Measurements from ENCODE around the gene PRSS21.

Gene PRSS21

DNA sequence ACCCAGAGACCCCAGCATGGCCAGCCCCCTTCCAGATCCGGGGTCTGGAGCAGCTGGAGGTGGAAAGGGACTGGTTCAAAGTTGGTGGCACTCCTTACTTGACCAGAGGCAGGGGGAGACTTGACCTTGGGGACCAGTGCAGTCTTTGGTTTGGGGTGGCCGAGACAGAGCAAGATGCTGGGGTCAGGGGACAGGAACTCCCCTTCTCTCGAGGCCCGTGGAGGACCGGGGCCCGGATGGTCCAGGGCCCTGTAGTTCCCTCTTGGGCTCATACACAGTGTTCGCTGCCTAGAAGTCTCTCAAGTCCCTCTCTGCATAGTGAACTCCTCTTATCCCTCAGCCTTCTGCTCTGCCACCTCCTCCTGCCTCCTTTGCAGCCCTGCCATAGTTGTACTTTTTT is 29.1 kb upstream of the PRSS21 start:
- H3K4me3 Mint-ChIP-seq = no peak overlapping the region
- ATAC-seq (no peak), DNase-seq (ENCODE audit: low spot score in 2 of 2) (no peak)
- no peaks in the 10 kb centered on the region for H3K9me3 Mint-ChIP-seq
- peaks cover 24% of the 10 kb centered on the region for H3K4me1 Mint-ChIP-seq
- H3K36me3 Mint-ChIP-seq = no peaks in the 10 kb centered on the region
- no peak overlapping the region for H3K27ac Mint-ChIP-seq

DNA sequence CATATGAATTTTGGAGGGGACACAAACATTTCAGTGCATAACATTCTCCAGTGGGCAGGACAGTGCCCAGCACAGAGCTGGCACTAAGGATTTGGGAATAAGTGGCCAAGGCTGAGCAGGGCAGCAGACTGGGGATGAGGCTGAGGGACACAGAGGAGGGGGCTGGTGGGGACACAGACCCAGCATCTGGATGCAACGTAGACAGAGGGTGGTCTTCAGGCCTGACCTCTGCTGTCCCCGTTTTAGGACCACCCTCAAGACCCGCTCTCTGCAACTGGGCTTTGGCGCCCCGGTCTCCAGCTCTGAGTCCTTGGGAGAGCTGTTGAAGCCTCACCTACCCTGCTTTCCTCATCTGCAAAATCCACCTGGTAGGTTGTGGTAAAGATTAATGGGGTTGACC is 26.4 kb upstream of the PRSS21 start:
- ATAC-seq = no peak
- Mint-ChIP-seq H3K4me1 (peaks cover 16% of the 10 kb centered on the region), H3K9me3 (no peaks in the 10 kb centered on the region), H3K27ac (no peak overlapping the region), H3K36me3 (no peaks in the 10 kb centered on the region), H3K4me3 (no peak overlapping the region)
- no peak for DNase-seq (ENCODE audit: low spot score in 2 of 2)

DNA sequence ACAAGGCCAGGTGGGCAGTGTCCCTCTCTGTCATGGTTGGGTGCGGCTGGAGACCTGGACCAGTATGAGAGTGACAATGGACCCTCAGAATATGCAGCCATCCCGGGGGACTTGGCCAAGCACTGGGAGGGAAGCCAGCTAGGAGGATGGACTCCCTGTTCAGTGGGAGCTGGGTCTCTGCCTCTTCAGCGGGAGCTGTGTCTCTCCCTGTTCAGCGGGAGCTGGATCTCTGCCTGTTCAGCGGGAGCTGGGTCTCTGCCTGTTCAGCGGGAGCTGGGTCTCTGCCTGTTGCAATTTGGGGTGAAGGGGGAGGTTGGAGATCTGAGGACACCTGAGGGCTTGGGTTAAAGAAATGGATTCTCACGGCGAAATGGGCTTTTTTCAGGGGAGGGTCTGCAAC is 25.9 kb upstream of the PRSS21 start:
- DNase-seq (ENCODE audit: low spot score in 2 of 2) (no peak), ATAC-seq (no peak)
- Mint-ChIP-seq H3K4me1 (peaks cover 11% of the 10 kb centered on the region), H3K27ac (no peak overlapping the region), H3K4me3 (no peak overlapping the region), H3K36me3 (no peaks in the 10 kb centered on the region), H3K9me3 (no peaks in the 10 kb centered on the region)

DNA sequence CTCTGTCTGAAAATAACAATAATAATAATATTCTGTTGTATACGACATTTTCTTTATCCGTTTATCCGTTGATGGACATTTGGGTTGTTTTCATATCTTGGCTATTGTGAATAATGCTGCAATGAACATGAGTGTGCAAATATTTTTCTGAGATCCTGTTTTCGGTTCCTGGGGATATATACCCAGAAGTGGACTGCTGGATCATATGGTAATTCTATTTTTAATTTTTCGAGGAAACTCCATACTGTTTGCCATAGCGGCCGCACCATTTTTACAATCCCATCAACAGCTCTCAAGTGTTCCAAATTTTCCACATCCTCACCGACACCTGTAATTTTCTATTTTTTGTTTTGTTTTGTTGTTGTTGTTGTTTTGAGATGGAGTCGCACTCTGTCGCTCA is 24.1 kb upstream of the PRSS21 start:
- H3K4me1 Mint-ChIP-seq = no peaks in the 10 kb centered on the region
- H3K4me3 Mint-ChIP-seq = no peak overlapping the region
- ATAC-seq = no peak

DNA sequence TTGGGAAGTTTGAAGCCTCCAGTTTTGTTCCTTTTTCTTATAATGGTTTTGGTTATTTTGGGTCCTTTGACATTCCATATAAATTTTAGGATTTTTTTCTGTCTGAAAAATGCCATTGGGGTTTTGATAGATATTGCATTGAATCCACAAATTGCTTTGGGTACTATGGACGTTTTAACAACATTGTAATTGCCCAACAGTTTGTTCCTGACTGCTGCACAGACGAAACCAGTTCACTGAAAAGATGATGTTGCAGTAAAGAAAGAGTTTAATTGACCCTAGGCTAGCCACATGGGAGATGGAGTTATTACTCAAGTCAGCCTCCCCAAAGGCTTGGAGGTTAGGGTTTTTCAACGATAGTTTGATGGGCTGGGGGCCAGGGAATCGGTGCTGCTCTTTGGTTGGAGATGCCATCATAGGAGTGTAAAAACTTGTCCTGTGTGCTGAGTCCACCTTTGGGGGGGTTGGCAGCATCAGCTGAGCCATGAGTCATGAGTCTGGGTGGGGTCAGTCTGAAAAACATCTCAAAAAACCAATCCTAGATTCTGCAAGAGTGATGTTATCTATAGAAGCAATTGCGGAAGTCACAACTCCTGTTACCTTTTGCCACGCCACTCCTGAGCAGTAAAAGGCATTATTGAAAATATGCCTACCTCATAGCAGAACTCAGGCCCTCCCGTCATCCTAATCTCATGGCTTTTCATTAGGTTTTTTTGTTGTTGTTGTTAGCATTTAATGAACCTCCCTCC is 21.5 kb upstream of the PRSS21 start:
- Mint-ChIP-seq H3K9me3 (no peaks in the 10 kb centered on the region), H3K36me3 (no peaks in the 10 kb centered on the region), H3K27ac (no peak overlapping the region), H3K4me1 (no peaks in the 10 kb centered on the region), H3K4me3 (no peak overlapping the region)
- DNase-seq (ENCODE audit: low spot score in 2 of 2) = no peak
- ATAC-seq = no peak

More for the DNA sequence above, 24.1 kb upstream of the PRSS21 start:
- Mint-ChIP-seq H3K9me3 (no peaks in the 10 kb centered on the region), H3K27ac (no peak overlapping the region), H3K36me3 (no peaks in the 10 kb centered on the region)
- DNase-seq (ENCODE audit: low spot score in 2 of 2) = no peak

DNA sequence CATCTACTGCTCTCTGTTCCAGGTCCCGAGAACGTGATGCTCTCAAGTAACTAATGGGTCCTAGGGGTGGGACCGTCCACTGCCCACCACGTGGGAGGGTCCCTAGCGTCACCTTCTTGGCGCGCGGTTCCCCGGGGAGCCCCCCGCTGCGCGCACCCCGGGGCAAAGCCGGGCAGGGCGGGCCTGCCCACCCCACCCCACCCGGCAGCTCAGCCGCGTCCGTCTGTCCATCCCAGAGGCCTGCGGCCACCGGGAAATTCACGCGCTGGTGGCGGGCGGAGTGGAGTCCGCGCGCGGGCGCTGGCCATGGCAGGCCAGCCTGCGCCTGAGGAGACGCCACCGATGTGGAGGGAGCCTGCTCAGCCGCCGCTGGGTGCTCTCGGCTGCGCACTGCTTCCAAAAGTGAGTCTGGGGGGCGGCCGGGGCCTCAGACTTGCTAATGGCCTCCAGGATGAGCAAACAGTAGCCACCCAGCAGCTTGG is 18.3 kb upstream of the PRSS21 start:
- no peak overlapping the region for H3K27ac Mint-ChIP-seq
- peaks cover 2% of the 10 kb centered on the region for H3K9me3 Mint-ChIP-seq
- no peaks in the 10 kb centered on the region for H3K4me1 Mint-ChIP-seq
- H3K36me3 Mint-ChIP-seq = no peaks in the 10 kb centered on the region
- DNase-seq (ENCODE audit: low spot score in 2 of 2) = no peak
- H3K4me3 Mint-ChIP-seq = no peak overlapping the region
- no peak for ATAC-seq

DNA sequence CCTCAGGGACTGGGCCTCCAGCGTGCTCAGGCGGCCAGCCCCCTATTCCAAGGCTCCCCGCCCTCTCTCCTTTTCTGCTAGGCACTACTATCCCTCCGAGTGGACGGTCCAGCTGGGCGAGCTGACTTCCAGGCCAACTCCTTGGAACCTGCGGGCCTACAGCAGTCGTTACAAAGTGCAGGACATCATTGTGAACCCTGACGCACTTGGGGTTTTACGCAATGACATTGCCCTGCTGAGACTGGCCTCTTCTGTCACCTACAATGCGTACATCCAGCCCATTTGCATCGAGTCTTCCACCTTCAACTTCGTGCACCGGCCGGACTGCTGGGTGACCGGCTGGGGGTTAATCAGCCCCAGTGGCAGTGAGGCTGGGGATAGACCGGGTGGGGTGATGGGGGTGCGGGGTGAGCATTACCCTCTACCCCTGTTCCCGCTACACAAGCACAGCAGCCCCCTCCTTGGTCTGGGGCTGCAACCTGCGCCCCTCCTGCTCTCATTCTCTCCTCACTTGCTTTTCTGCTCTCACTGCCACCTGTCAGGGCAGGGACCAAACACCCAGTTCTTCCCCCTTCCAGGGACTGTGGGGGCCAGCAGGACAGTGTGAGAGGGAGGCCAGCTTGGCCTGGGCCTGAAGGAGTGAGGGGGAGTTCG is 17.7 kb upstream of the PRSS21 start:
- ATAC-seq (no peak), DNase-seq (ENCODE audit: low spot score in 2 of 2) (no peak)
- H3K36me3 Mint-ChIP-seq = no peaks in the 10 kb centered on the region
- no peaks in the 10 kb centered on the region for H3K4me1 Mint-ChIP-seq
- no peak overlapping the region for H3K27ac Mint-ChIP-seq
- H3K4me3 Mint-ChIP-seq = no peak overlapping the region
- peaks cover 3% of the 10 kb centered on the region for H3K9me3 Mint-ChIP-seq

DNA sequence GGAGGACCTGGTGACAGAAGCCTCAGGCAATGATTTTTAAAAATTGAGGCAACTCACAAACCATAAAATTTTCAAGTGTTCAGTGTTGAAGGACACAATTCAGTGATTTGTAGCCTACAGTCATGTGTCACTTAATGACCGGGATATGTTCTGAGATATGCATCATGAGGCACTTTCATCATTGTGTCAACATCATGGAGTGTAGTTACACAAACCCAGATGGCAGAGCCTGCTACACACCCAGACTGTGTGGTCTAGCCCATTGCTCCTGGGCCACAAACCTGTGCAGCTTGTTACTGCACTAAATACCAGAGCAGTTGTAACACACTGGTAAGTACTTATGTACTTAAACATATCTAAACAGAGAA is 17.2 kb upstream of the PRSS21 start:
- Mint-ChIP-seq H3K9me3 (peaks cover 3% of the 10 kb centered on the region), H3K27ac (no peak overlapping the region), H3K4me3 (no peak overlapping the region), H3K4me1 (no peaks in the 10 kb centered on the region), H3K36me3 (no peaks in the 10 kb centered on the region)
- ATAC-seq (no peak), DNase-seq (ENCODE audit: low spot score in 2 of 2) (no peak)

DNA sequence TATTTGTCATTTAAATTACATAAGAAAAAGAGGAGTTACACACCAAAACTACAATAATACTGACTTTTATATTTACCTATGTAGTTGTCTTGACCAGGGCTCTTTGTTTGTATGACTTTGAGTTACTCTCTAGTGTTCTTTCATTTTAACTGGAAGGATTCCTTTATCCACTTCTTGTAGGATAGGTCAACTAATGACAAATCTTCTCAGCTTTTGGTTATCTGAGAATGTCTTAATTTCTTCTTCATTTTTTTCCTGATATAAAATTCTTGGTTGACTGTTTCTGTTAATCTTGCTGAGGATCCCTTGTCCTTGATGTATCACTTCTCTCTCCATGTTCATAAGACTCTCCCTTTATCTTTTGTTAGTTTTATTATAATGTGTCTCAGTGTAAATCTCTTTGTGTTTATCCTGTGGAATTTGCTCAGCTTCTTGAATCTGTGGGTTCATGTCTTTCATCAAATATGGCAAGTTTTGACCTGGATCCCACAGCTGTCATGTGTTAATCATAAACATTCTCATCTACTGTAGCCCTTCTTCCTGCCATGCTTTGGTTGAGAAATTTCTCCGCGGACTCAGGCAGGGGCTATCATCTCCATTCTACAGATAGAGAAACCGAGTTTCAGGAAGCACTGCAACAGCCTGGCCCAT is 13.4 kb upstream of the PRSS21 start:
- H3K36me3 Mint-ChIP-seq = no peaks in the 10 kb centered on the region
- no peaks in the 10 kb centered on the region for H3K4me1 Mint-ChIP-seq
- no peak overlapping the region for H3K27ac Mint-ChIP-seq
- H3K9me3 Mint-ChIP-seq = peaks cover 3% of the 10 kb centered on the region
- DNase-seq (ENCODE audit: low spot score in 2 of 2) = no peak
- H3K4me3 Mint-ChIP-seq = no peak overlapping the region
- ATAC-seq = no peak

DNA sequence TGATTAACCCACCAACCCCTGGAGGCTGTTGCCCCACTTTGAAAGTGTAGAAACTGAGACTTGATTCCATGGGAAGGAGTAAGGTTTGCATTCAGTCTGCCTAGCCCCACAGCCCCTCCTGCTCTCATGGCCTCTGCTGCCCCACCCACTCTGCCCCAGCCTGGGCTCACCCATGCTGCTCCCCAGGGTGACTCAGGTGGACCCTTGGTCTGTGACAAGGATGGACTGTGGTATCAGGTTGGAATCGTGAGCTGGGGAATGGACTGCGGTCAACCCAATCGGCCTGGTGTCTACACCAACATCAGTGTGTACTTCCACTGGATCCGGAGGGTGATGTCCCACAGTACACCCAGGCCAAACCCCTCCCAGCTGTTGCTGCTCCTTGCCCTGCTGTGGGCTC is 12.3 kb upstream of the PRSS21 start:
- no peaks in the 10 kb centered on the region for H3K36me3 Mint-ChIP-seq
- DNase-seq (ENCODE audit: low spot score in 2 of 2) (no peak), ATAC-seq (no peak)
- no peaks in the 10 kb centered on the region for H3K4me1 Mint-ChIP-seq
- peaks cover 3% of the 10 kb centered on the region for H3K9me3 Mint-ChIP-seq
- no peak overlapping the region for H3K27ac Mint-ChIP-seq
- H3K4me3 Mint-ChIP-seq = no peak overlapping the region

DNA sequence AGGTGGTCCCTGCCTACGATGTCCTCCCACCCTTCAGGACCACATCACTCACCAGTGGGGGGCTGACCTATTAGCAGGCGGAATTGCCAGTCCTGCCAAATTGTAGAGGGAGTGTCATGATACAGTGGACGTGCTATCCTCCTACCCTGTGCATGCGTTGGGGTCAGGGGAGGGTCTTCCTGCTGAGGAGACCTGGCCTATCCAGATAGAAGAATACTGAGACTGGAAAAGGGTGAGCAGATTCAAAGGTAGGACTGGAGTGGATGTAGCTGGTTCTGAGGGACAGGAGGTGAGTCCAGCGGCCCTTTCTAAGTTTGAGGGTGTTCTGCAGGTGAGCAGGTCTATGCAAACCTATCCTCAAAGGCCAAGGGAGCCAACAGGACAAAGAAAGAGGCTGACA is 10.8 kb upstream of the PRSS21 start:
- Mint-ChIP-seq H3K36me3 (no peaks in the 10 kb centered on the region), H3K27ac (no peak overlapping the region), H3K4me3 (no peak overlapping the region), H3K4me1 (no peaks in the 10 kb centered on the region), H3K9me3 (peaks cover 3% of the 10 kb centered on the region)
- ATAC-seq = no peak
- DNase-seq (ENCODE audit: low spot score in 2 of 2) = no peak

DNA sequence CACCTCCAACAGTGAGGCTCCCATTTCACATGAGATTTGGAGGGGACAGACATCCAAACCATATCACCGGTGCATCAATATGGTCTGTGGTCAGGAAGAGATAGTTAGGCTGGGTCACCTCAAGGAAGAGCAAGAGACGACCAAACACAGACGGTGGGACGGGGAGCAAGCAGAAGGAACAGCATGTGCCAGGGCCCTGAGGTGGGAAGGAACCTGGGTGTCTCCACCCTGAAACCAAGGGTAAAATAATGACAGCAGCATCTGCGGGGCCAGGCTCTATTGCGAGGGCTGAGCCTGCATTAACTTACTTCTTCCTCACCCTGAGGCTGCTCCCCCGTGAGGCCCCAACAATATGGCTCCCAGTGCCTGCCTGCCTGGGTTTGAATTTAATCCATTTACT is 8.9 kb upstream of the PRSS21 start:
- Mint-ChIP-seq H3K36me3 (no peaks in the 10 kb centered on the region), H3K27ac (no peak overlapping the region), H3K4me3 (no peak overlapping the region), H3K4me1 (no peaks in the 10 kb centered on the region), H3K9me3 (peaks cover 3% of the 10 kb centered on the region)
- ATAC-seq (no peak), DNase-seq (ENCODE audit: low spot score in 2 of 2) (no peak)

DNA sequence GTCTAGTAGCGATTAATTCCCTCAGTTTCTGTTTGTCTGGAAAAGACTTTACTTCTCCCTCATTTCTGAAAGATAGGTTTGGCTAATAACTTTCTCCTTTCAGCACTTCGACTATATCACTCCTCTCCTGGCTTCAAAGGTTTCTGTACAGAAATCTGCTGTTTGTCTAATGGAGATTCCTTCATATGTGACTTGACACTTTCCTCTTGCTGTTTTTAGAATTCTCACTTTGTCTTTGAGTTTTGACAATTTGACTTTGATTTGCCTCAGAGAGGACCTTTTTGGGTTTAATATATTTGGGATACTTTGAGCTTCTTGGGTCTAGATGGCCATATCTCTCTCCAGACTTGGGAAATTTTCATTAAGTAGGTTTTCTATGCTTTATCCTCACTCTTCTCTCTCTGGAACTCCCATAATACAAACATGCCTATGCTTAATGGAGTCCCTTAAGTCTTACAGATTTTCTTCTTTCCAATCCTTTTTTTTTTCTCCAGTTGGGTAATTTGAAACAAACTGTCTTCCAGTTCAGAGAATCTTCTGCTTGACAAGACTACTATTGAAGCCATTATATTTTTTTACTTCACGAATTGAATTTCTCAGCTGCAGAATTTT is 7.8 kb upstream of the PRSS21 start:
- no peaks in the 10 kb centered on the region for H3K4me1 Mint-ChIP-seq
- ATAC-seq = no peak
- no peak for DNase-seq (ENCODE audit: low spot score in 2 of 2)
- H3K27ac Mint-ChIP-seq = no peak overlapping the region
- no peaks in the 10 kb centered on the region for H3K36me3 Mint-ChIP-seq
- no peak overlapping the region for H3K4me3 Mint-ChIP-seq
- H3K9me3 Mint-ChIP-seq = no peaks in the 10 kb centered on the region

DNA sequence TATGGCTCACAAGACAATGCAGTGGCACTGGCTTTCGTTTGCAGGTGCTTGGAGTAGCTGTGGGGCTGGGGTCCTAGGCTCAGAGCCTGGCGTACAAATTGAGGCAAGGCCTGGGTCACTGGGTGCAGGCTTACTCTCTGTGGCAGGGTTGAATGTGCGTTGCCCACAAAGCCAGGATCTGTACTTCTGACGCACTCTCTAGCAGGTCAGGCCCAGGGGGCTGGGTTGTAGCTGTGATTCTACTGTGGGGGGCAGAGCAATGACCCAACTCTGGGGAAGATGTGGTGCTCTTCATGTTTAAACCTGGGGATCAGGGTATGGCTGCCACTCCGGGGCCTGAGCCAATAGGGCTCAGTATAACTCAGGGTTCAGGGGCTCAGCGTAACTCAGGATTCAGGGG is 6.4 kb upstream of the PRSS21 start:
- DNase-seq (ENCODE audit: low spot score in 2 of 2) (no peak), ATAC-seq (no peak)
- Mint-ChIP-seq H3K36me3 (no peaks in the 10 kb centered on the region), H3K9me3 (no peaks in the 10 kb centered on the region), H3K27ac (no peak overlapping the region), H3K4me3 (no peak overlapping the region), H3K4me1 (no peaks in the 10 kb centered on the region)

DNA sequence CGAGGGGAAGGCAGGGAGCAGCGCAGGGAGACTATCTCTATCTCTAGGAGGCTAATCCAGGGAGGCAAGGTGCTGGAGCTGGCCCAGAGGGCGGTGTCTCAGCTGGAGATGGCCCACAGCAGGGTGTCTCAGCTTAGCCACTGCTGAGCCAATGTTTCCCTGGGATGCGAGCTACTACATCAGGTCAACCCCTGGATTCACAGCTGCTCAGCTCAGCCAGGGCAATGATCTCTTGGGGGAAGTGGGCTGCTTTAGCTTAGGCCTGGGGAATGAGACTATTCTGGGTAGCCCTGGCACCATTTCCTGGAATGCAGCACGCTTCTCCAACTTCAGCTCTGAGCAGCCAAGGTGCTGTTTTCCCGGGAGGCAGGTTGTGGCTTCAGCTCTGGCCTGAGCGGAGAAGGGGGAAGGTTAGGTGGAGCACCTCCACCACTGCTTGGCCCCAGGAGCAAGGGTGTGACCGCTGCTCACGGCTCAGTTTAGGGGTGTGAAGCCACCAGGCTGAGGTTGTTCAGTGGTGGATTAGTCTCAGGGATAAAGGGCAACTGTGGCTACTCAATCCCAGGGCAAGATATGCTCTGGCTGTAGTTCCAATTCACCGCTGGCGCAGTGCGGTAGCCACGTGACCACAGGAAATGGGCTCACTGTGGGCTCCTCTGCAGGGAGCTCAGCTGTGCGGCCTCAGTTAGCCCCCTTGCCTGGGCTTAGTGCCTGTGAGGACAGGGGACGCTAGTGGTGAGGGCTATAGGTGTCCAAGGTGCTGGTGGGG is 5.2 kb upstream of the PRSS21 start:
- ATAC-seq (no peak), DNase-seq (ENCODE audit: low spot score in 2 of 2) (no peak)
- no peaks in the 10 kb centered on the region for H3K4me1 Mint-ChIP-seq
- no peak overlapping the region for H3K4me3 Mint-ChIP-seq
- no peaks in the 10 kb centered on the region for H3K36me3 Mint-ChIP-seq
- H3K27ac Mint-ChIP-seq = no peak overlapping the region
- H3K9me3 Mint-ChIP-seq = no peaks in the 10 kb centered on the region
